ENCODE data around the gene NPW. TPM values are rescaled to one million over a fixed set of nuclear protein-coding genes. Genes with fewer than 3 reads are reported as not detected.

The NPW gene
- total RNA-seq, 1 donor from 2014 or later: 5.0 TPM

DNA sequence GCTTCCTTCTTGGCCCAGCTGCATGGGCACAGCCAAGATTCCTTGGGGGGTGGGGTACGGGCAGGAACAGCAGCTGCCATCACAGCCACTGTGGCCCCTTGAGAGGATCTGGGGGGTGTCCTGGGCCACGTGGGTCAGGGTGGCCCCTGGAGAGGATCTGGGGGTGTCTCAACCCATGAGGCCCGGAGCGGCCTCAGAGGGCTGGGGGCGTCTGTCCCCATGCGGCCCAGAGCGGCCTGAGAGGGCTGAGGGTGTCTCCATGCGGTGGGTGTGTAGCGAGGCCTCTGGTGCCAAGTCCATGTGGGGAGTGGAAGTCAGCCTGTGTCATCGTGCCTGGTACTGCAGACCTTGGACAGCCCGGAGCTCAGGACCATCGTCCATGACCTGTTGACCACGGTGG is 41.9 kb downstream of the NPW start:
- Mint-ChIP-seq H3K27me3 (no peaks in the 10 kb centered on the region), H3K27ac (no peak overlapping the region), H3K36me3 (ENCODE audit: insufficient read depth) (peaks cover 12% of the 10 kb centered on the region), H3K9me3 (ENCODE audit: low read depth) (no peaks in the 10 kb centered on the region), H3K4me3 (ENCODE audit: low read depth) (no peak overlapping the region), H3K4me1 (ENCODE audit: low read depth) (no peaks in the 10 kb centered on the region)
- TF ChIP-seq, protein P1, sequence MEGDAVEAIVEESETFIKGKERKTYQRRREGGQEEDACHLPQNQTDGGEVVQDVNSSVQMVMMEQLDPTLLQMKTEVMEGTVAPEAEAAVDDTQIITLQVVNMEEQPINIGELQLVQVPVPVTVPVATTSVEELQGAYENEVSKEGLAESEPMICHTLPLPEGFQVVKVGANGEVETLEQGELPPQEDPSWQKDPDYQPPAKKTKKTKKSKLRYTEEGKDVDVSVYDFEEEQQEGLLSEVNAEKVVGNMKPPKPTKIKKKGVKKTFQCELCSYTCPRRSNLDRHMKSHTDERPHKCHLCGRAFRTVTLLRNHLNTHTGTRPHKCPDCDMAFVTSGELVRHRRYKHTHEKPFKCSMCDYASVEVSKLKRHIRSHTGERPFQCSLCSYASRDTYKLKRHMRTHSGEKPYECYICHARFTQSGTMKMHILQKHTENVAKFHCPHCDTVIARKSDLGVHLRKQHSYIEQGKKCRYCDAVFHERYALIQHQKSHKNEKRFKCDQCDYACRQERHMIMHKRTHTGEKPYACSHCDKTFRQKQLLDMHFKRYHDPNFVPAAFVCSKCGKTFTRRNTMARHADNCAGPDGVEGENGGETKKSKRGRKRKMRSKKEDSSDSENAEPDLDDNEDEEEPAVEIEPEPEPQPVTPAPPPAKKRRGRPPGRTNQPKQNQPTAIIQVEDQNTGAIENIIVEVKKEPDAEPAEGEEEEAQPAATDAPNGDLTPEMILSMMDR (IDR thresholded peaks at IDR 0.05; ENCODE audit: unreplicated experiment): no peak
- no peak for DNase-seq (ENCODE audit: low spot score, unreplicated experiment)

DNA sequence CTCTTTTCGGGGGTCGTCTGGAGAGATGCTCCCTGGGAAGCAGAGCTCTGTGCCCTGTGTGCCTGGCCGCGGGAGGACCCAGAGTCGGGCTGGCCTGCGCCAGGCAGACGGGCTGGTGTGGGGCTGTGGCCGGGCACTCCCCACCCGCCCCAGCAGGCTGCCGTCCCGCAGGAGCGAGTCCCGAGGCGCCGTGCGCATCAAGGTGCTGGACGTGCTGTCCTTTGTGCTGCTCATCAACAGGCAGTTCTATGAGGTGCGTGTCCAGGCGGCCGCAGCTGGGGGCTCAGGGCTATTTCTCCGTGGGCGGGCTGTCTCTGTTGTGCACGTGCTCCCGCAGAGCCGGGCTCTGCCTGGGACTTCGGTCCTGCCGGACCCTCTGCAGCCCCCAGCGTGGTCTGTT is 43.2 kb downstream of the NPW start:
- TF ChIP-seq, protein P1 (IDR thresholded peaks at IDR 0.05; ENCODE audit: unreplicated experiment): no peak
- H3K9me3 Mint-ChIP-seq (ENCODE audit: low read depth): no peaks in the 10 kb centered on the region
- peaks cover 10% of the 10 kb centered on the region for H3K36me3 Mint-ChIP-seq (ENCODE audit: insufficient read depth)
- no peak overlapping the region for H3K27ac Mint-ChIP-seq
- no peaks in the 10 kb centered on the region for H3K4me1 Mint-ChIP-seq (ENCODE audit: low read depth)
- no peak overlapping the region for H3K4me3 Mint-ChIP-seq (ENCODE audit: low read depth)
- no peak for DNase-seq (ENCODE audit: low spot score, unreplicated experiment)
- H3K27me3 Mint-ChIP-seq: no peaks in the 10 kb centered on the region

DNA sequence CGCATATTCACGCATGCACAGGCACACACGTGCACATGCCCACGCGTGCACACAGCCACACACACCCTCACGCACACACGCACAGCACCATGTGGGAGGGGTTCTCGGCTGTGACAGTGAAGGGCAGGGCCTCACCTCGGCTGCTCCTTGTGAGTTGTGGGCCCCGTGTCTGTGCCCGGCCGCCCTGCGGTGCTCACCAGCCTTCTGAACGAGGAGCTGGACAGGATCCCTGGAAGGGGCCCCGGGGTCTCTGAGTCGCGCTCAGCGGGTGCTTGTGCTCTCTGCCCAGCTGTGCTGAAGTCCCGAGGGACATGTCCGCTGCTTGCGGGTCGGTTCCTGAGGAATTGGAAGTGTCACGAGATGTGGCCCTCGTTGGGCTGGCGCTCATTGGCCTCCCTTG is 44.3 kb downstream of the NPW start:
- peaks cover 8% of the 10 kb centered on the region for H3K36me3 Mint-ChIP-seq (ENCODE audit: insufficient read depth)
- TF ChIP-seq, protein P1 (IDR thresholded peaks at IDR 0.05; ENCODE audit: unreplicated experiment): no peak
- no peak for DNase-seq (ENCODE audit: low spot score, unreplicated experiment)
- H3K4me1 Mint-ChIP-seq (ENCODE audit: low read depth): no peaks in the 10 kb centered on the region
- H3K27ac Mint-ChIP-seq: no peak overlapping the region
- no peaks in the 10 kb centered on the region for H3K9me3 Mint-ChIP-seq (ENCODE audit: low read depth)
- H3K4me3 Mint-ChIP-seq (ENCODE audit: low read depth): no peak overlapping the region
- H3K27me3 Mint-ChIP-seq: no peaks in the 10 kb centered on the region

DNA sequence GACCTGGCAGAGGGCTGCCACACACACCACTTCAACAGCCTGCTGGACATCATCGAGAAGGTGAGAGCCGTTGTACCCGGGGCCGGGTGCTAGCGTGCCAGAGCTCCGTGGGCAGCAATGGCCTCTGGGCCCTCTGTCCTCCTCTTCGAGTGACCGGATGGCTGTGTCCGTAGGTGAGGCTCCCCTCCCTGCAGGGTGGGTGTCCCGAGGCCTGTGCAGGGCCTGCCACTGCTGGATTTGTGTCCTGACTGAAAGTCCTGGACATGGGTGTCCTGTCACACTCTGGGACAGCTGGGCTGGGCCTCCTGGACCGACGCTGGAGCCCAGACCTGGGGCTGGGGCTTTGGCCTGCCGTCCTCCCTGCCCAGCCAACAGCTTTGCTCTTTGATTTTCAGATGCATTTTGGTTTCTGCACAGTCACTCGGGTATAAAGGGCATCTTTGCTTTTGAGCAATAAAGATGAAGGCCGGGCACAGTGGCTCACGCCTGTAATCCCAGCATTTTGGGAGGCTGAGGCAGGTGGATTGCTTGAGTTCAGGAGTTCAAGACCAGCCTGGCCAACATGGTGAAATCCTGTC is 44.9 kb downstream of the NPW start:
- TF ChIP-seq, protein P1 (IDR thresholded peaks at IDR 0.05; ENCODE audit: unreplicated experiment): no peak
- H3K9me3 Mint-ChIP-seq (ENCODE audit: low read depth): no peaks in the 10 kb centered on the region
- H3K4me3 Mint-ChIP-seq (ENCODE audit: low read depth): no peak overlapping the region
- H3K27me3 Mint-ChIP-seq: no peaks in the 10 kb centered on the region
- DNase-seq (ENCODE audit: low spot score, unreplicated experiment): no peak
- H3K36me3 Mint-ChIP-seq (ENCODE audit: insufficient read depth): peaks cover 10% of the 10 kb centered on the region
- H3K4me1 Mint-ChIP-seq (ENCODE audit: low read depth): no peaks in the 10 kb centered on the region
- no peak overlapping the region for H3K27ac Mint-ChIP-seq

DNA sequence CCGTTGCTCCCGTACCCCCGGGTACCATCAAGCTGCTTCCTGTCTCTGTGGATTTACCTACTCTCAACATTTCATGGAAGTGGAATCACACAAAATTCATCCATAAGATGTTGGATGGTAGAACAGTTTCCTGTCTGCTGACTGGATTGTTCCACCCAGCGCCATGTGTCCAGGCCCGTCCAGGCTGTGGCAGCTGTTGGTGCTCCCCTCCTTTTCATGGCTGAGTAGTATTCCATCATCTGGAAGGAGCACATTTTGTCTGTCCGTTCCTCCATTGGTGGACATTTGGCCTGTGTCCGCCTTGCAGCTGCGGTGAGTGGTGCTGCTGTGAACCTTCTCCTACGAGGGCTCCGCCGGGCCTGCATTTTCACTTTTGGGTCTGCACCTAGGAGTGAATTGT is 46.6 kb downstream of the NPW start:
- H3K27ac Mint-ChIP-seq: no peak overlapping the region
- no peak for DNase-seq (ENCODE audit: low spot score, unreplicated experiment)
- H3K4me3 Mint-ChIP-seq (ENCODE audit: low read depth): no peak overlapping the region
- H3K4me1 Mint-ChIP-seq (ENCODE audit: low read depth): no peaks in the 10 kb centered on the region
- H3K9me3 Mint-ChIP-seq (ENCODE audit: low read depth): no peaks in the 10 kb centered on the region
- H3K36me3 Mint-ChIP-seq (ENCODE audit: insufficient read depth): peaks cover 13% of the 10 kb centered on the region
- TF ChIP-seq, protein P1 (IDR thresholded peaks at IDR 0.05; ENCODE audit: unreplicated experiment): no peak
- no peaks in the 10 kb centered on the region for H3K27me3 Mint-ChIP-seq

Other genes with a start within 250 kb of the NPW start
- gene NME3, start 248.2 kb upstream of the NPW start, total RNA-seq: 34.4 and 35.3 TPM in 2 replicates
- 50.6 and 53.4 TPM in 2 replicates for gene EME2, start 247.0 kb upstream of the NPW start, total RNA-seq
- gene MRPS34, start 246.7 kb upstream of the NPW start, total RNA-seq: 77.2 and 84.6 TPM in 2 replicates
- gene SPSB3, start 237.2 kb upstream of the NPW start, total RNA-seq: 47.8 and 50.2 TPM in 2 replicates
- 59.9 and 65.4 TPM in 2 replicates for gene NUBP2, start 236.8 kb upstream of the NPW start, total RNA-seq
- gene IGFALS, start 226.1 kb upstream of the NPW start, total RNA-seq: 0.60 and 1.2 TPM in 2 replicates
- 43.6 and 46.4 TPM in 2 replicates for gene HAGH, start 193.0 kb upstream of the NPW start, total RNA-seq
- gene FAHD1, start 192.6 kb upstream of the NPW start, total RNA-seq: 26.3 and 27.9 TPM in 2 replicates
- gene MEIOB, start 147.6 kb upstream of the NPW start, total RNA-seq: not detected in 2 replicates
- gene HS3ST6, start 101.4 kb upstream of the NPW start, total RNA-seq: 0.46 TPM in 1 of 2 replicates, not detected in the other
- 28.5 and 28.9 TPM in 2 replicates for gene MSRB1, start 76.6 kb upstream of the NPW start, total RNA-seq
- gene RPL3L, start 65.1 kb upstream of the NPW start, total RNA-seq: not detected in 2 replicates
- gene NDUFB10, start 60.2 kb upstream of the NPW start, total RNA-seq: 96.9 and 105 TPM in 2 replicates
- gene RPS2, start 55.0 kb upstream of the NPW start, total RNA-seq: 2,309 and 2,385 TPM in 2 replicates
- not detected in 2 replicates for gene RNF151, start 52.9 kb upstream of the NPW start, total RNA-seq
- gene TBL3, start 47.7 kb upstream of the NPW start, total RNA-seq: 30.8 and 32.2 TPM in 2 replicates
- 0.93 and 1.5 TPM in 2 replicates for gene NOXO1, start 38.3 kb upstream of the NPW start, total RNA-seq
- gene GFER, start 35.6 kb upstream of the NPW start, total RNA-seq: 27.1 and 32.9 TPM in 2 replicates
- gene SYNGR3, start 29.8 kb upstream of the NPW start, total RNA-seq: 3.0 and 3.3 TPM in 2 replicates
- gene ZNF598, start 10.0 kb upstream of the NPW start, total RNA-seq: 41.5 and 43.6 TPM in 2 replicates
- gene NHERF2, start 7.1 kb downstream of the NPW start, total RNA-seq: 8.4 and 10.3 TPM in 2 replicates
- 24.2 and 28.1 TPM in 2 replicates for gene NTHL1, start 28.0 kb downstream of the NPW start, total RNA-seq
- gene TSC2, start 28.2 kb downstream of the NPW start, total RNA-seq: 241 and 253 TPM in 2 replicates
- gene PKD1, start 116.1 kb downstream of the NPW start, total RNA-seq: 96.2 and 97.8 TPM in 2 replicates
- gene RAB26, start 128.8 kb downstream of the NPW start, total RNA-seq: 20.4 and 23.3 TPM in 2 replicates
- 79.6 and 85.2 TPM in 2 replicates for gene TRAF7, start 136.0 kb downstream of the NPW start, total RNA-seq
- gene CASKIN1, start 176.8 kb downstream of the NPW start, total RNA-seq: 12.7 and 13.1 TPM in 2 replicates
- gene MLST8, start 185.7 kb downstream of the NPW start, total RNA-seq: 51.5 TPM in 2 replicates
- gene BRICD5, start 191.1 kb downstream of the NPW start, total RNA-seq: 22.5 and 24.6 TPM in 2 replicates
- 28.5 and 30.6 TPM in 2 replicates for gene PGP, start 195.1 kb downstream of the NPW start, total RNA-seq
- gene E4F1, start 203.8 kb downstream of the NPW start, total RNA-seq: 30.9 and 33.7 TPM in 2 replicates
- gene DNASE1L2, start 216.7 kb downstream of the NPW start, total RNA-seq: 1.7 and 2.1 TPM in 2 replicates
- gene ECI1, start 231.8 kb downstream of the NPW start, total RNA-seq: 69.2 and 72.6 TPM in 2 replicates
- 231 and 237 TPM in 2 replicates for gene RNPS1, start 248.3 kb downstream of the NPW start, total RNA-seq